GM19452 (cell line): ENCODE results near the gene RHOBTB3.
"Not testable (repeated sequence)": the region's sequence is repeated elsewhere in the genome, so short reads cannot be mapped to it uniquely, and the experiment has no call there.

ENCODE experiments used
- ATAC-seq: cut with Tn5 transposase; IDR thresholded peaks from one replicate; pipeline ENCODE4 v1.9.1; 2021; ENCODE audit not compliant: unreplicated experiment

RHOBTB3 gene

DNA sequence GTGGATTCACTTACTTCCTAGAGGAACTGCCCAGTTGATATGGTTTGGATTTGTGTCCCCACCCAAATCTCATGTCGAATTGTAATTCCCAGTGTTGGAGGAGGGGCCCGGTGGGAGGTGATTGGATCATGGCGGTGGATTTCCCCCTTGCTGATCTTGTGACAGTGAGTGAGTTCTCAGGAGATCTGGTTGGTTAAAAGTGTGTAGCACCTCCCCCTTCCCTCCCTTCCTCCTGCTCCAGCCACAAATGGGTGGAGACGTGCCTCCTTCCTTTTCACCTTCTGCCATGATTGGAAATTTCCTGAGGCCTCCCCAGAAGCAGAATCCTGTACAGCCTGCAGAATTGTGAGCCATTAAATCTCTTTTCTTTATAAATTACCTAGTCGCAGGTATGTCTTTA lies 17.9 kb upstream of the RHOBTB3 start:
- not testable (repeated sequence) for ATAC-seq

DNA sequence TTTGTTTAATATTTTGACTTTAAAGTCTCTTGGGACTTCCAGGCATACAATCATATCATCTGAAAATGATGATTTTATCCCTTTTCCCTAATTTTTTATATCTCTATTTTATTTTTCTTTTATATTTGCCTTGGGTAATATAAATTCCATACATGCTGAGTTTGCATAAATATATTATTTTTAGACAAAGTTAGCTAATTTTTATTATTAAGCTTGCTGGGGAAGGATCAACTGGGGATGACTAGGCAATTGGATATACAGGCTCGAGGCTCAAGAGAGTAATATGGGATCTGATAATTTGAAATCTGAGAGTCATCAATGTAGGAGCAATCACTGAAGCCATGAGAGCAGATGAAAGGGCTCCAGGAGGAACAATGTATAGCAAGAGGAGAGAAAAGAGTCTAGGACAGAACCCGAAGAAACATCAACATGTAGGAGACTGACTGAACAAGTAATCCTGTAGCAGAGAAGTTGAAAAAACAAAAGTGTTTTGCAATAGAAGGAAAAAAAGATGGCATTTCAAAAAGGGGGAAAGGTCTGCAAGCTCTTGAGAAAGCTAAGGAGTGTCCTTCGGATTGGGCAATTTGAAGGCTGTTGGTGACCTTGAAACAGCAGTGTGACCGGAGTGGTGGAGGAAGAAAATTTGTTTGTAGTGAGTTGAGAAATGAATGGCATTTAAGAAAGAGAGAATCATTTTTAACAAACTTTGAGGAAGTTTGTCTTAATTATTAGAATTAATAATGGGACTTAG lies 17.0 kb upstream of the RHOBTB3 start:
- ATAC-seq, result no peak

DNA sequence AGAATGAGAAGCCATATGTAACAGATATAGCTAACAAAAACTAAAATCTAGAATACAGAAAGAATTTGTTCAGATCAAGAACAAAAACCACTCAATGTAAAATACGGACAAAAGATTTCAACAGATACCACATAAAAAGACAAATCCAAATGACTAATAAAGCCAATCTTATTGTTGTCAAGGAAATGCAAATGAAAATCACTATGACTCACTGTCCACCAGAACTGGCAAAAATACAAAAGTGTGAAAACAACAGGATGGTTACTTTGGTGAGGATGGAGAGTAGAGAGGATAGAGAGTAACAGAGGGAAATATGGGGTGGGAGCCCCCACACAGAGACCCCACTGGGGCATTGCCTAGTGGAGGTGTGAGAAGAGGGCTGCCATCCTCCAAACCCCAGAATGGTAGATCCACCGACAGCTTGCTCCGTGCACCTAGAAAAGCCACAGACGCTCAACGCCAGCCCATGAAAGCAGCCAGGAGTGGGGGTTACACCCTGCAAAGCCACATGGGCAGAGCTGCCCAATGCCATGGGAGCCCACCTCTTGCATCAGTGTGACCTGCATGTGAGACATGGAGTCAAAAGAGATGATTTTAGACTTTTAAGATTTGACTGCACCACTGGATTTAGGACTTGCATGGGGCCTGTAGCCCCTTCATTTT lies 15.2 kb upstream of the RHOBTB3 start:
- ATAC-seq, result no peak

DNA sequence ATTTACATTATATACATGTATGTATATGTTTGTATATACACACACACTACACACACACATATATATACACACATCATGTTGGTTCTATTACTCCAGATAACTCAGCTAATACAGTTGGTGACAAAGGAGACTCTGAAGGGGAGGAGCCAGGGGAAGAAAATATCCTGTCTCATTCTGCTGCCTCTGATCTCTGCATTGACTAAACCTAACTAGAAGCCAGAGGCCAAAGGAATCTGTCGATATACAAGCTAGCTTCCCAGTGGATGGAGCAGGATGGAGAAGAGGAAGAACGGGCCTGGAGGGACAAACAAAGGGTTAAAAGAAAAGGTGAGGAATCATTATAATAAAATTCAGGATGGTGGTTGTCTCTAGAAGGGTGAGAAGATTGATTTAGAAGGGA lies 13.7 kb upstream of the RHOBTB3 start:
- ATAC-seq, result no peak

DNA sequence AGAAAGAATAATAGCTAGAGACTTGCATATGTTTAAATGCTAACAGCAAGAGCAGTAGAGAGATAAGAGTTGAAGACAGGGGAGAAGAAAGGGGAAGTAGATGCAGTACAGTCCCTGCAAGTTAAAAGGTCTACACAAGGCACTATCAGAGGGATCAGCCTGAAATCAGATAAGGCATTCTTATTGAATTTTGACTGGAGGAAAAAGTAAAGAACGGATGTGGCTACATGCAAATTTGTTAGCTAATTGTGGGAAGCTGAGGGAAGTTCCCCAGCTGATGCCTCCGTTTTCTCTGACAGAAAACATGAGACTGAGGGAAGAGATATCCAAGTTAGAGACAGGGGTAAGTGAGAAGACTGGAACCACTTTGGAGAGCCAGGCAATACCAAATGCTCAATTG lies 12.9 kb upstream of the RHOBTB3 start:
- peak; percentile 75 for ATAC-seq

DNA sequence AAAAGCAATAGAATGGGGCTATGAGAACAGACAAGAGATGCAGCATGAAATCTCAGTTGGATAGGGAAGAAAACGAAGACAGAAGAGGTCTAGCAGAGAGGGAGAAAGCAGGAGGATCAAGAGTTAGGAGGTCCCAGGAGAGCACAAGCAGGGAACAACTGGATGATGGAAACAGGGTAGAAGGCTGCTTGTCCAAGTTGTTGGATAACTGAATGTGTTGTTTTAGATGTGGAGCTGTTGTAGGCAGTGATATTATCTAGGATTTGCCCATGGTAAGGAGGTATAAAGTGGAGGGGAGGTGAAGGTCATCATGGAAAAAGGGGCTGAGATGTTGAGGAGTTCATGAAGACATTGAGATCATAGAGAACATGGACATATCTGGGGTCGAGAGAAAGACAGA lies 12.4 kb upstream of the RHOBTB3 start:
- ATAC-seq, result no peak

DNA sequence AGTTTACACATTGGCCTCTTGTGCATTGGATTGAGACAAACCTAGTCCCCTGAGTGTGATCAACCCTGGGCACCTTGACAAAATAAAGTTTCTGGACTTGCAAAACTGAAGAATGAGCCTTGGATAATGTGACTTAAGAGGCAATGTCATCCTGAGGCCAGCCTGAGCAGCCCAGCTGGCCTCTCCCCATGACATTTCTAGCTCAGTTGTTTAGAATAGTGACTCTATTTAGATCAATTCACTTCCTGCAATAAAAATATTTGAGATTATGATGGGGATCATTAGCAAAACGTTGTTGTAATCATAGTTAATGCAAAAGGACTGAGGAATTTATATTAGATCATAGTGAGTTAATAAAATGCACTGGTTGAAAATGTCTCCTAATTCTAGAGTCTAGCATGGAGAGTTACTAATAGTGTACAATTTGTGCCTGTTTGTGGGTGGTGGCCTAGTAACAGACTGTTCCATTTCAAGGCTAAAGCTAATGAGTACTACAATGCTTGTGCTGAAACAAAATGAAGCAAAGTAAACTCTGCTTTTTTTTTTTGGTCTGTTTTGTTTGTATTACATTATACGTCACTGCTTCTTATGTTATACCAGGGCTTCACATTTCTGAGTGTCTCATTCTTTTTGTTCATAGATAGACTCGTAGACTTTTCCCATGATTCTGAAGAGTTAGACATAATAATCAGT lies 10.9 kb upstream of the RHOBTB3 start:
- ATAC-seq, result no peak

DNA sequence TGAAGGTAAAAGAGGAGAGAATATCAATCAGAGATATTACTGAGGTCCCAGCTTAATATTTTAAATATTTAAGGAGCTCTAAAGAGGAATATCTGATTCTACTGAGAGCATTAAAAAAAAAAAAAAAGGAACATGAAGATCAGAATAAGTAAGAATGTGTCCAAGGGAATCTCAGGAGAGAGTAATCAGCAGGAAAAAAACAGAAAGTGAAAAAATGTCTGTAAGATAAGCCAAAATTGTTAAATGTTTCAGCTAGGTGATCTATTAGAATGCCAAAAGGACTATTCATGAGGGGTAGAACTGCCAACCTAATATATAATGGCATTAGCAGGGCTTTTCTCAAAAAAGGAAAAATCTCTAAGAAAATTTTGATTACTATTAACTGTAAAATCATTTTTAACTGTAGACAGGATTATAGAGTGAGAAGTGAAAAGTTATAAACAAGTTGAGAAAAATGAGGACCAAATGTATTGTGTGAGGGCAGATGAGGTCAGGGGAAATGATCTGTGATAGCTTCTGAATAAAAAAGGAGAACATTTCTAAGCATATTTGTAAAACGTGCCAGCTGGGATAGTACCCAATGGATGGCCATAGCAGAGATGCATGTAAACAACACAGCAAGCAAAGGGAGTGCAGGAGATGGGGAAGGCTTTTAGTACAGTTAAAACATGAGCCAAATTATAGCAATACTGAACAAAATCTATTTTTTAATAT lies 9.4 kb upstream of the RHOBTB3 start:
- ATAC-seq, result no peak

DNA sequence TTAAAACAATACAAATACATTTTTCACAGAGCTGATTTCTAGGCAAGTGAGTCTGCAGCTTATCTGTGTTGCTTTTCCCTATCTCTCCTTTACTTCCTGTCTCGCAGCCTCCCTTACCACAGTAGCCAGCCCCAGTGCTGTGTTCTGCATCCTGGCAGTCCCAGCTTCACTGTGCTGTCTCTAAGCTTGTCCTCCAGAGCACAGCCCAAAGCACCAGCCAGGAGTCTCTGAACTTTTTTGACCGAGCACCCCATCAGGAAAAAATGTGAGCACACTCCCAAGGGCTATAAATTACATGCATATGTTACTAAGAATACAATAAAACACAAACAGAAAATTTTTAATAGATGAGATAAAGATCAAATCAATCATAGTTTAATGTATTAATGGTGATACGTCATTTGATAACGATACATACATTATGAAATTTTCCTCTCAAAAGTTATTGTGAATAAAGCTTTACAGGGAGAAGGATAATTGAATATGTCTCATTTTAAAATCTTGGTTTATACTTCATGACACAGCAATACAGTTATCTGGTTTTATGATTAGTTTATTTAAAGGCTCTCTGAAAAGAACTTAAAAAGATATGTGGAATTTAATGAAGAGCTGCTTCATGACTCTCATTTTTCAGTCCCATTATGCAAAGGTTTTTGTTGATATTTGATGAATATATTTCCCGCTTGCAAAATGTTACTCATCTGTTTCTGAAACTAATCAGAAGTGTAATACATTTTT lies 7.3 kb upstream of the RHOBTB3 start:
- ATAC-seq, result no peak

DNA sequence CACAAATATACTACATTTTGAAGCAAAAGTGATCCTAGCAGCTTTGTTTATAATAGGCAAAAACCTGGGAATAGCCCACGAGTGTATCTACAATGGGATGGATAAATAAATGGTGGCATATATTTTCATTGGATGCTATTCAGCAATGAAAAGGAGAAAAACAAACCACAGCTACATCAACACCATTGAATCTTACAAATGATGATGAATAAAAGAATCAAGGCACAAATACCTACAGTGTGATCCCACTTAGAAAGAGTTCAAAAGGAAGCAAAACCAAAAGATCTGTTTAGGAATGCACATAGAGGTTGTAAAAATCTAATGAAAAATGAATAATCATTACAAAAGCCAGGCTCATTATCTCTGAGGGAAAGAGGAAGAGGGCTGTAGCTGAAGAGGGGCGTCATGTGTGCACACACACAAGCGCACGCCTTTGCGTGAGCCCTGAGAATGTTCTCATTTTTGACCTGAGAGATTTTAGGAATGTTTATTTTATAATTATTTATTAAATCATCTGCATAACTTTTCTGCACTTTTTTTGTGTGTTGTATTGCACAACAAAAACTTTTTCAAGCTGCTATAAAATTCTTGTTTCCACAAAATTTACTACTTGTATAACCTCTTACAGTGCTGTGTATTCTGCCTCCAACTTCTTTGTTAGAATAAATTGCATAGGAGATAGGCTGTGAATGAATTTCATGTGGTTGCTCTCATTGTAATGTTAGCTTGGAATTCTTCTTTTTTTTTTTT lies 5.9 kb upstream of the RHOBTB3 start:
- ATAC-seq, result no peak

DNA sequence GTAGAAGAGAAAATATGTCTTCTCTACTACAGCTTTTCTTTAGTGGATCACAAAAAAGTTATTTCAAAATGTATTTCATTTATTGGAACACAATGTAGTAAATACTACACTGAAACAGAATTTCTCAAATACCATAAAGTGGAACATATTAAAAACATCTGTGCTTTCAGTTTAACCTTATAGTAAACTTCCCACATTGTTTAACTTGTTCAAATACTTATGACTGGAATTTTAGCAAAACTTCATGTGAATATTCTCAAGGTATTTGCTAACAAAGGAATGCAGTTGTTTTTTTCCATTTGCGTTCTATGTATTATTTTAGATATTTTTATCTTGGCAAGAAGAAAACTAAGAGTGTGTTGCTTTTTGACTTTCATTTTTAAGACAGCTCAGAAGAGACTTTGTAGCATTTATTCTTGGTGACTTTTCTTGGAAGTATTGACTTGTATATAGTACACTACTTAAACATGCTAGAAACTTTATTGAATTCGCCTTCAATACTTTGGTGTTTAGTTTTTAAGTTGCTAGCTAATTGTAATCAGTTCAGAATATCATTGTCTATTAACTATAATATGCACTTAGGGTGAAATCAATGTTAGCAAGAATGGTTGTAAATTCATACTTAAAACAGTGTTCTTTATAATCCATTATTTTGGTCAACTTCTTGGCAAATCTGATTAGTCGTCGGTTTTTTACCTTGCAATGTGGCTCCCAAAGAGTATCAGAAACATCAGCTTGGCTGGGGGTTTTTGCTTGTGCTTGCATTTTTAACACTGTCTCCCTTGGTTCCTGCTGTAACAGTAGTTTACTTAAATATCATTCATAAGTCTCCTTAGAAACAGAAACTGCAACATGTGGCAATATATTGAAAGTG lies 5.0 kb upstream of the RHOBTB3 start:
- ATAC-seq, result no peak

DNA sequence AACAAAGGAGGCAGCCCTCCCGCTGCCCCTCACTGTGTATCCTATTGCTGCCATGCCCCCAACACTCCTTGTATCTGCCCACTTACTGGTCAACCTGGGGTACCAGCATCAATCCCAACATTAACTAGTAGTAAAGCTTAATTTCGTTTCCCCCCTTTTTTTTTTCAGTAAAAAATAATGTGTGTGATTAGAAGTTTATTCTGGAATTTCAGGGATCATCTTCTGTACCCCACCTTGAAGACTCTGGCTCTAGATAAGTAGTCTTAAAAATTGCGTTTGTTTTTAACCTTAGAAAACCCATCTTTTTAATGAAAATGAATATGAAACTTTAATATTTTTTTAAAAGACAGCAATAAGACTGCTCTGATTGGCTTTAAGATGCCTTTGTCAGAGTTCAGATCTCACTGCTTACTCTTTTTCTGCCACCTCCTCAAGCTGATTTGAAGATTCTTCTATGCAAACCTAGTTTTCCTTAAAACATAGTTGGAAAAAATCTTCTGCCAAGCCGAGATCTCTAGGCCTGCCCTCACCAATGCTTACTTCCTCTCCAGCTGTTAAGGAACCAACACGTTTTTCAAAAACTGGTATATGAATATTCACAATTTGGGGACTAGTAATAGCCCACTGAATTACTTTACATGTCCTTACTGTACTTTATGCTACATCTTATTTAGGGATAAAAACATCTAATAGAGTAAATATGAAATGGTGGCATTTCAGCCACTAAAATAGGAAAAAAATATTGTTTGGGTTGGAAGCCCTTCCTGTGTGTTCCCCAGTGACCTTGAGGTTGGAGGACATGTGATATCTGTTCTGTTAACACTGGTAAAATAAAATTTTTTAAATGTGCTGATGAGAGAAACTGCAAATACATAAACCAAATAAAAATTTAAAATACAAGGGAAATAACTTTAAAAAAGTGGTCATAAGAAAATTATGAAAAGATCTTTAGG lies 4.0 kb upstream of the RHOBTB3 start:
- ATAC-seq, result no peak

DNA sequence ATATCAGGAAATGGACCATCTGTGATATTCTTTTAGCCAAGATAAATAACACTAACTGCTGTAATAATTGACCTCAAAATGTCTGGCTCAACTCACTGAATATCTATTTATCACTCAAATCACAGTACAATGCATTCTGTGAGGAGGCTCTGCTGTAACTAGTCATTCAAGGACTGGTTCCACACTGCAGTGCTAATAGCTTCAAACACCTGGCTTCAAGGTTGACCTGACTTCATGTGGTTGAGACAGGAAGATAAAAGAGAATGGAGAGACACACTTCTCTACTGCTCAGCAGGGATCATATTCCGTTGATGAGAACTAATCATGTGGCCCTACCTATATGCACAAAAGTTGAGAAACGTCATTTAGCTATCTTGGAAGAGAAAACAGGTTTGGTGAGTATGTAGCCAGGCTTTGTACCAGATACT lies 3.4 kb upstream of the RHOBTB3 start:
- peak; percentile 28 for ATAC-seq

DNA sequence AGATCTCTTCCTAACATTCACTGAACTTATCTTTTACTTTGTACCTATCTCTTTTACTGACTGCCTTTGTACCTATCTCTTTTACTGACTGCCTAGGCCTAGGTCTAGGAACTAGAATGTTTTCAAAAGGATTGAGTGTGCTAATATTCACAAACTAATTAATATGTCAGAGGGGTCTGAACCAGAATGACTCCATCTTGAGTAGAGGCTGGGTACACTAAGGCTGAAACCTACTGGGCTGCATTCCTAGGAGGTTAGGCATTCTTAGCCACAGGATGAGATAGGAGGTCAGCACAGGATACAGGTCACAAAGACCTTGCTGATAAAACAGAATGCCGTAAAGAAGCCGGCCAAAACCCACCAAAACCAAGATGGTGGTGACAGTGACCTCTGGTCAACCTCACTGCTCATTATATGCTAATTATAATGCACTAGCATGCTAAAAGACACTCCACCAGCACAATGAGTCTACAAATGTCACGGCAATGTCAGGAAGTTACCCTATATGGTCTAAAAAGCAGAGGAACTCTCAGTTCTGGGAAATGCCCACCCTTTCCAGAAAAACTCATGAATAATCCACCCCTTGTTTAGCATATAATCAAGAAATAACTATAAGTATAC lies 2.5 kb upstream of the RHOBTB3 start:
- ATAC-seq, result no peak

DNA sequence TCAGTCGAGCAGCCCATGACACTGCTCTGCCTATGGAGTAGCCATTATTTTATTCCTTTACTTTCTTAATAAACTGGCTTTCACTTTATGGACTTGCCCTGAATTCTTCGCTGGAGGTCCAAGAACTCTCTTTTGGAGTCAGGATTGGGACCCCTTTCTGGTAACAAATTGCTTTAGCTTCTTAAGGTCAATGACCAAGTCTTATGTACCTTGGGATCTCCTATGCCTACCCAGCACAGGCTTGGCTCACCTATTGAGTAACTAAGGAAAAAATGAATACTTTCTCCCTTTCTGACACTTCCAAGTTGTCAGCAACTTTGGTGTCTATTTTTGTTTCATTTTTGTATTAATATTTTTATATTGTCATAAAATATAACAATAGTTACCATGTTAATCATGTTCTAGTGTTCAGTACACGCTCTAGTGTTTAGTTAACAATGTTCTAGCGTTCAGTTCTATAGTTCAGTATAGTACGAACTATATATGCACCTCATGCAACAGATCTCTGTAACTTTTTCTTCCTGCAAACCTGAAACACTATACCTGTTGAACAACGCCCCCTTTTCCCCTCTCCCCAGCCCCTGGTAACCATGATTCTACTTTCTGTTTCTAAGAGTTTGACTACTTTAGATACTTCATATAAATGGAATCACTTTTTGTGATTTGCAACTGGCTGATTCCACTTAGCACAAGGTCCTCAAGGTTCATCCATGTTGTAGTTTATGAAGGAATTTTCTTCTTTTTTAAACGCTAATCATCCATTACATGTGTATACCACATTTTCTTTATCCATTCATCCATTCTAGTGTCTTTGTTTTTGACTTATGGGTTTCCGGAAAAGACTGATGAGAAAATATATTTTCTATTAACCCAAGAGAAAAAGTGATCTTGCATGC lies 1.8 kb upstream of the RHOBTB3 start:
- ATAC-seq, result no peak

DNA sequence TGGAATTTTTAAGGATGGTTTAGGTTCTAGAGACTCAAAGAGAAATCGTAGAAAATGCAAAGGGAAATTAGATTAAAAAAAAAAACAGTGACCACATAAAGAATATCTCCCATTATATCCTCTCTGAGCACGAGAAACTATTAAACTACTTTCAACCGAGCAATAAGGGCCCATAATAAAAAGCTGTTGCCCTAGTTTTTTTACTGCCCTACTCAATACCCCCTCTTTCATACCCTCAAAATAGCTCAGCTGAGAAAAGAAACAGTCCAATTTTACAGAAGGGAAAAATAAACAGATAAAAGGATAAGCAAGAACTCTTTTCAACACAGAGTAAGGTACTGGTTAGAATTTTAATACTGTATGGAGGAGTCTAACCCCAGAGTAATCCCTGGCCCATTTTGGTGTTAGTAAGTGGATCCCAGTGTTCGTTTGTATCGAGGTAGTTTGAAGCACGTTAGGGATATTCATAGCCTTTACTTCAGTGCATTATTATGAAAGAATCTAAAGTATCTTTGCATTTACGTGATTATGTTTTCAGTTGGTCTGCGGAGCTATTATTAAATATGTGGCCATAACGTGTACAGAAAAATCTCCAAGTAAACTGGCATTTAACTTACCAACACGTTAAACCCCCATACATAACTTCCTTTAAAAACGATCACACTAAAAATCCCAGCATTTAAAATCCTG lies 980 bp upstream of the RHOBTB3 start:
- ATAC-seq, result no peak
